HepG2 (cell line): Measurements from ENCODE around the gene CEP120. TPM values are rescaled to one million over a fixed set of nuclear protein-coding genes. Genes with fewer than 3 reads are reported as not detected.
A peak's percentile ranks its signal among the peaks of the same experiment; 100 is the strongest.

Source experiments
- ATAC-seq: fragments of 200-7000 bp; cut with Tn5 transposase; 3 replicates; pipeline ENCODE4 v1.9.1; 2020; ENCODE audit warnings: mild to moderate bottlenecking, moderate library complexity
- BruUV-seq: library from RNA; stranded (reverse); fragments of 400-500 nt; replicated peaks from 2 replicates; lab custom pipeline; 2021; lab: Mats Ljungman, UMichigan
- CTCF ChIA-PET: fragments of 300-600 bp; formaldehyde crosslinking; extraction: SDS; loops from one replicate; lab custom pipeline; 2021; ENCODE audit warnings: low total read pairs, inconsistent platforms, low intra/inter-chr PET ratio; lab: Yijun Ruan, JAX
- POLR2A ChIA-PET: fragments of 350-600 bp; sonication (Branson Sonifier 250); formaldehyde crosslinking; loops from one replicate; lab custom pipeline; 2020; ENCODE audit warnings: antibody characterized with exemption, inconsistent platforms; lab: Yijun Ruan, JAX
- DNase-seq: peaks from one replicate; pipeline ENCODE4 v3.0.0-alpha.2; 2015; ENCODE audit warnings: low spot score
- FAIRE-seq: peaks from 3 replicates; lab custom pipeline; 2011; peaks lifted over from hg19 to GRCh38; lab: Jason Lieb, UNC
- H2AFZ ChIP-seq: one replicate; pipeline ENCODE4 v1.6.1; 2011; ENCODE audit warnings: low read length, inconsistent platforms
- H3K27ac ChIP-seq: fragments of 300-600 bp; 3 replicates; pipeline ENCODE4 v1.8.0; 2011; ENCODE audit warnings: mixed run types, mild to moderate bottlenecking, mixed read lengths, low read length, inconsistent platforms; ENCODE audit not compliant: insufficient read depth; ENCODE audit errors: extremely low read length
- H3K27me3 ChIP-seq, 2 experiments: fragments of 200-600 bp in 1 of 2; 2 replicates in 1 of 2; 3 replicates in 1 of 2; pipeline versions ENCODE4 v1.6.0 to v1.8.0; 2011; ENCODE audit warnings: low read length in 2 of 2, mild to moderate bottlenecking in 2 of 2, moderate library complexity in 2 of 2, inconsistent platforms in 1 of 2; ENCODE audit not compliant: insufficient read depth in 2 of 2, control insufficient read depth in 1 of 2
- H3K36me3 ChIP-seq, 2 experiments: fragments of 200-600 bp in 1 of 2; replicated peaks in 1 of 2; 2 replicates in 1 of 2; 3 replicates in 1 of 2; pipeline versions ENCODE4 v1.5.1 to v1.8.0; 2011; ENCODE audit warnings: low read length in 2 of 2, inconsistent platforms in 1 of 2; ENCODE audit not compliant: insufficient read depth in 2 of 2, control insufficient read depth in 1 of 2
- H3K4me1 ChIP-seq: 2 replicates; pipeline ENCODE4 v1.5.1; 2012; ENCODE audit warnings: low read length, inconsistent platforms; ENCODE audit not compliant: insufficient read depth
- H3K4me2 ChIP-seq: 2 replicates; pipeline ENCODE4 v1.6.0; 2011; ENCODE audit warnings: low read depth, low read length, inconsistent platforms
- H3K4me3 ChIP-seq, 3 experiments: fragments of 200-600 bp in 1 of 3; sonication (generic), shearing (Covaris generic) in 1 of 3; replicated peaks in 1 of 3; 2 replicates each; pipeline ENCODE4 v1.5.1; 2011 to 2016; ENCODE audit warnings: low read length in 3 of 3, inconsistent platforms in 2 of 3, low read depth in 2 of 3, mild to moderate bottlenecking in 2 of 3, control low read depth in 1 of 3, mixed read lengths in 1 of 3; ENCODE audit not compliant: insufficient read depth in 1 of 3
- H3K79me2 ChIP-seq: one replicate; pipeline ENCODE4 v1.6.1; 2011; ENCODE audit warnings: low read length, inconsistent platforms; ENCODE audit not compliant: insufficient read depth
- H3K9ac ChIP-seq: 2 replicates; pipeline ENCODE4 v1.6.0; 2011; ENCODE audit warnings: mild to moderate bottlenecking, low read depth, low read length, inconsistent platforms; ENCODE audit not compliant: insufficient read depth
- H3K9me3 ChIP-seq: 2 replicates; pipeline ENCODE4 v1.5.1; 2012; ENCODE audit warnings: mild to moderate bottlenecking, low read length
- H4K20me1 ChIP-seq: 2 replicates; pipeline ENCODE4 v1.6.0; 2011; ENCODE audit warnings: inconsistent platforms, mild to moderate bottlenecking, low read length, moderate library complexity; ENCODE audit not compliant: insufficient read depth
- ATF7 ChIP-seq, 2 experiments: fragments of 450-650 bp in 1 of 2; sonication (generic) in 1 of 2; formaldehyde crosslinking in 1 of 2; IDR thresholded peaks; 2 replicates each; pipeline versions ENCODE4 v1.4.0 to v1.6.1; 2016 to 2020; ENCODE audit warnings: antibody characterized with exemption in 1 of 2, mild to moderate bottlenecking in 1 of 2, missing genetic modification reagents in 1 of 2
- MIXL1 ChIP-seq: IDR thresholded peaks from 2 replicates; pipeline ENCODE4 v1.6.1; 2016
- NRL ChIP-seq: sonication (generic); formaldehyde crosslinking; IDR thresholded peaks from 2 replicates; pipeline ENCODE4 v1.5.0; 2020; ENCODE audit warnings: missing genetic modification reagents, mild to moderate bottlenecking, moderate library complexity, borderline replicate concordance
- RAD51 ChIP-seq: fragments of 450-650 bp; IDR thresholded peaks from 2 replicates; pipeline ENCODE4 v1.6.1; 2016; ENCODE audit warnings: borderline replicate concordance
- UBTF ChIP-seq: sonication (generic); formaldehyde crosslinking; IDR thresholded peaks from 2 replicates; pipeline ENCODE4 v1.4.0; 2020; ENCODE audit warnings: mild to moderate bottlenecking, missing genetic modification reagents
- ZBTB39 ChIP-seq: sonication (generic); formaldehyde crosslinking; IDR thresholded peaks from 2 replicates; pipeline ENCODE4 v1.5.0; 2020; ENCODE audit warnings: missing genetic modification reagents
- ZNF143 ChIP-seq: sonication (generic); formaldehyde crosslinking; IDR thresholded peaks from 2 replicates; pipeline ENCODE4 v1.4.0; 2020; ENCODE audit warnings: missing genetic modification reagents
- WGBS: methylation state at CpG from one replicate; pipeline ENCODE4 v1.1.6; 2017; ENCODE audit warnings: low lambda C conversion rate; 5-methylcytosine and 5-hydroxymethylcytosine counted together
- in situ Hi-C: cut with HindIII; loops from 2 replicates; pipeline ENCODE4 v1.10.0; 2017; ENCODE audit warnings: low pct_unique_long_range_greater_than_20kb; ENCODE audit not compliant: extremely low pct_ligation_motif_present
- intact Hi-C: fragments of 100-400 bp; cut with micrococcal nuclease; formaldehyde crosslinking; loops from one replicate; pipeline ENCODE4 v1.10.0; 2022; ENCODE audit not compliant: unreplicated experiment
- polyA plus RNA-seq, 8 experiments: library from polyadenylated mRNA; depleted of rRNA in 3 of 8; stranded (reverse) in 7 of 8; unstranded in 1 of 8; fragments of >200 nt; fragmentation: Illumina TruSeq in 4 of 8; extraction: Trizol in 4 of 8; gene quantifications; 2 replicates each; pipeline versions ENCODE4 v1.2.1 to v1.2.3, GENCODE V29; 2011 to 2016; ENCODE audit warnings: low read depth in 4 of 8, missing spikeins in 1 of 8, mixed read lengths in 1 of 8; ENCODE audit not compliant: insufficient read depth in 1 of 8
- total RNA-seq, 5 experiments: library from RNA; depleted of rRNA; stranded (reverse); fragments of >200 nt; fragmentation: Illumina TruSeq; extraction: Trizol; gene quantifications; 2 replicates each; pipeline ENCODE4 v1.2.3, GENCODE V29; 2016; ENCODE audit warnings: low read depth in 1 of 5

Gene CEP120
- total and polyA plus RNA-seq, 2 of the 13 experiments (the other 11 are each of a cell fraction or from before 2014, with no cell fraction given), result 8.0 to 14.7 TPM

GRCh38 chr5:123369371-123369968 is 53.7 kb downstream of the CEP120 start:
- H3K9me3 ChIP-seq, result no peaks in the 10 kb centered on the region
- ChIA-PET POLR2A (no interaction called here), CTCF (no interaction called here)
- no peak overlapping the region for H3K4me3 ChIP-seq
- intact Hi-C loops, result no loop called here
- H4K20me1 ChIP-seq, result no peaks in the 10 kb centered on the region
- WGBS, result 100% methylated on average over 1 of the region's 1 CpG
- in situ Hi-C loops, result no loop called here
- no peaks in the 10 kb centered on the region for H3K4me1 ChIP-seq
- no peak for TF ChIP-seq NRL (CRISPR knock-in tag)
- peak; percentile 87 for TF ChIP-seq ATF7 (IDR thresholded peaks at IDR 0.05)
- TF ChIP-seq ATF7 (CRISPR knock-in tag; IDR thresholded peaks at IDR 0.05), result no peak
- no peak for TF ChIP-seq RAD51
- TF ChIP-seq UBTF, result no peak
- TF ChIP-seq MIXL1 (CRISPR knock-in tag), result no peak
- no peak for TF ChIP-seq ZNF143 (CRISPR knock-in tag)
- TF ChIP-seq ZBTB39 (CRISPR knock-in tag), result no peak
- peaks cover 5 to 27% of the 10 kb centered on the region in 2 experiments; a peak in 4 of 5 replicates for H3K36me3 ChIP-seq
- H3K4me2 ChIP-seq, result no peak overlapping the region
- no peaks in the 10 kb centered on the region for H3K27me3 ChIP-seq
- BruUV-seq, result no TSS peak
- H3K27ac ChIP-seq, result no peak overlapping the region
- FAIRE-seq, result no peak
- no peak for ATAC-seq
- DNase-seq, result no peak
- H3K79me2 ChIP-seq, result no peaks in the 10 kb centered on the region
- H2AFZ ChIP-seq, result no peak overlapping the region
- no peak overlapping the region for H3K9ac ChIP-seq
